DND-41 (cell line): ENCODE results near the gene ASPDH.

Source experiments
- ATAC-seq: fragments of 200-7000 bp; cut with Tn5 transposase; 3 replicates; pipeline ENCODE4 v1.9.1; 2021; ENCODE audit warnings: low read depth; ENCODE audit not compliant: insufficient read depth
- DNase-seq: peaks from one replicate; pipeline ENCODE4 v3.0.0-alpha.2; 2020
- H2AFZ ChIP-seq: 2 replicates; pipeline ENCODE4 v1.6.0; 2012; ENCODE audit warnings: low read depth, low read length
- H3K27ac ChIP-seq: 2 replicates; pipeline ENCODE4 v1.5.1; 2012; ENCODE audit warnings: low read length, inconsistent platforms
- H3K27me3 ChIP-seq: fragments of 200-600 bp; sonication (generic); 2 replicates; pipeline ENCODE4 v1.6.0; 2012; ENCODE audit warnings: low read length, mild to moderate bottlenecking, inconsistent platforms; ENCODE audit not compliant: insufficient read depth, poor library complexity
- H3K36me3 ChIP-seq: 2 replicates; pipeline ENCODE4 v1.5.1; 2012; ENCODE audit warnings: low read length, inconsistent platforms; ENCODE audit not compliant: insufficient read depth
- H3K4me1 ChIP-seq: 2 replicates; pipeline ENCODE4 v1.5.1; 2012; ENCODE audit warnings: mild to moderate bottlenecking, low read length; ENCODE audit not compliant: insufficient read depth
- H3K4me2 ChIP-seq: 2 replicates; pipeline ENCODE4 v1.6.0; 2012; ENCODE audit warnings: mild to moderate bottlenecking, moderate library complexity, low read length, inconsistent platforms; ENCODE audit not compliant: insufficient read depth
- H3K4me3 ChIP-seq, 2 experiments: fragments of 200-600 bp in 1 of 2; shearing (Covaris generic) in 1 of 2; 2 replicates each; pipeline ENCODE4 v1.5.1; 2012 to 2016; ENCODE audit warnings: inconsistent platforms in 2 of 2, low read length in 2 of 2, mild to moderate bottlenecking in 2 of 2, low read depth in 1 of 2, moderate library complexity in 1 of 2
- H3K79me2 ChIP-seq: 2 replicates; pipeline ENCODE4 v1.6.0; 2012; ENCODE audit warnings: low read length, inconsistent platforms; ENCODE audit not compliant: insufficient read depth
- H3K9ac ChIP-seq: 2 replicates; pipeline ENCODE4 v1.6.0; 2012; ENCODE audit warnings: low read depth, mild to moderate bottlenecking, inconsistent platforms, low read length, moderate library complexity
- H3K9me3 ChIP-seq: 2 replicates; pipeline ENCODE4 v1.5.1; 2012; ENCODE audit warnings: low read length, moderate library complexity, mild to moderate bottlenecking, inconsistent platforms; ENCODE audit not compliant: insufficient read depth, severe bottlenecking
- H4K20me1 ChIP-seq: 2 replicates; pipeline ENCODE4 v1.6.0; 2012; ENCODE audit warnings: low read length; ENCODE audit not compliant: insufficient read depth
- CTCF ChIP-seq: IDR thresholded peaks from 2 replicates; pipeline ENCODE4 v1.5.1; 2012; ENCODE audit warnings: borderline replicate concordance, low read length, moderate library complexity, mild to moderate bottlenecking; ENCODE audit not compliant: poor library complexity, severe bottlenecking; ENCODE audit errors: extremely low read depth
- EZH2 ChIP-seq: IDR thresholded peaks from 3 replicates; pipeline ENCODE4 v1.6.1; 2012; ENCODE audit warnings: borderline replicate concordance, low read depth, mild to moderate bottlenecking, moderate library complexity, low read length, inconsistent platforms; ENCODE audit not compliant: severe bottlenecking

ASPDH gene

GRCh38 chr19:50478901-50479715, 34.6 kb downstream of the ASPDH start:
- Histone ChIP-seq H3K36me3 (peaks cover 4% of the 10 kb centered on the region; the same call in 1 of the 2 replicates), H3K27ac (no peak overlapping the region), H3K4me1 (peaks cover 14% of the 10 kb centered on the region), H3K9me3 (no peaks in the 10 kb centered on the region), H3K79me2 (peaks cover 10% of the 10 kb centered on the region; the same call in 1 of the 2 replicates), H3K4me3 (no peak overlapping the region), H3K27me3 (no peaks in the 10 kb centered on the region), H2AFZ (no peak overlapping the region), H3K4me2 (no peak overlapping the region), H3K9ac (no peak overlapping the region), H4K20me1 (no peaks in the 10 kb centered on the region)
- no peak for ATAC-seq
- TF ChIP-seq CTCF (peak; percentile 59), EZH2 (no peak)
- DNase-seq, result peak; percentile 17

- H2AFZ ChIP-seq, result no peak overlapping the region
- DNase-seq, result no peak
- no peaks in the 10 kb centered on the region for H4K20me1 ChIP-seq
- no peak for ATAC-seq
- peaks cover 10% of the 10 kb centered on the region; the same call in 1 of the 2 replicates for H3K79me2 ChIP-seq
- H3K27ac ChIP-seq, result no peak overlapping the region
- TF ChIP-seq EZH2 (no peak), CTCF (no peak)
- no peaks in the 10 kb centered on the region for H3K27me3 ChIP-seq
- H3K4me3 ChIP-seq, result 0 out of 4 replicates have a peak overlapping the region, but pooled peaks of 1 of the 2 experiments have one; percentile 64
- H3K36me3 ChIP-seq, result peaks cover 4% of the 10 kb centered on the region; the same call in 1 of the 2 replicates
- peak overlapping the region; percentile 52; the same call in 1 of the 2 replicates for H3K4me2 ChIP-seq
- H3K9ac ChIP-seq, result no peak overlapping the region
- no peaks in the 10 kb centered on the region for H3K9me3 ChIP-seq
- peaks cover 14% of the 10 kb centered on the region for H3K4me1 ChIP-seq
These were observed 35.8 kb downstream of the ASPDH start for GRCh38 chr19:50477751-50478515.

- H3K27me3 ChIP-seq, result no peaks in the 10 kb centered on the region
- H2AFZ ChIP-seq, result peak overlapping the region; percentile 64
- H3K9me3 ChIP-seq, result no peaks in the 10 kb centered on the region
- no peak for DNase-seq
- H3K79me2 ChIP-seq, result peaks cover 10% of the 10 kb centered on the region; the same call in 1 of the 2 replicates
- peak overlapping the region; percentile 52 for H3K4me2 ChIP-seq
- ATAC-seq, result no peak
- H3K9ac ChIP-seq, result peak overlapping the region; percentile 56
- TF ChIP-seq EZH2 (no peak), CTCF (no peak)
- H3K4me3 ChIP-seq, result peak overlapping the region; percentile 34 to 64; a peak in 3 of 4 replicates
- H3K36me3 ChIP-seq, result peaks cover 4% of the 10 kb centered on the region; the same call in 1 of the 2 replicates
- H3K27ac ChIP-seq, result peak overlapping the region; percentile 41
- peaks cover 14% of the 10 kb centered on the region for H3K4me1 ChIP-seq
- no peaks in the 10 kb centered on the region for H4K20me1 ChIP-seq
These were observed 36.8 kb downstream of the ASPDH start for GRCh38 chr19:50476907-50477238.
